ENCODE results near the gene MICAL3.
A peak's percentile ranks its signal among the peaks of the same experiment; 100 is the strongest.

Gene MICAL3

DNA sequence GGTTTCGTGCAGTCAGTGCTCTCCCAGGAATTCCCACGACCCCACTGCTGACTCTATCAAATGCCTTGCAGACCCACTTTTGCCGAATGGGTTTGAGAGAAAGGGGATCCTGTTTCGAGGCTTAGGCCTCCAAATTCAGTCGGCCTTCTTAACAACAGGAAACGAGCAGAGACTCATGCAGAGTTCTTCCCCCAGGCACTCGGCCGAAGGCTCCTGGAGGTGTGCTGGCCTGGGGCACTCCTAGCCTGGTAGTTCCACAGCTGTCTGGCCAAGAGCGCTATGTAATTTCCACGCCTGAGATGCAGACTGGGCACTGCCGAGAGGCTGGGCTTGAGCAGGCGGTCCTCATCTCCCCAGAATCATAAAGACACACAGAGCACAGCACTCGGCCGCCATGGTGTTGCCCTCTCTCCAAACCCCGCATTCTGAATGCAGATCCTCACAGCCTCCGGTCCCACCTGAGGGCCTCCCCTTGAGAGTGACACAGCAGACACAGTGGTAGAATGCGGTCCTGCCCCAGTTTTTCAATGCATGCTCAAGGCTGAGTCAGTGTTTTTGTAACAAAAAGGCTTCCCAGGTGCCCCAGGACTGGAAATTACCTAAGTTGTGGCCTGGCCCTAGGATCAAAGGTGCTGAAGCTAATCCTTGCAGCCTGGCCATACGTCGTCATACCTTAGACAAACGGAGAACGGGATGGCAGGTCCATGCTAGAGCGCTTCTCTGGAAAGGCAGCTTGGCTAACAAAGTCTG, 219.9 kb downstream of the MICAL3 start:
- no peak for DNase-seq

DNA sequence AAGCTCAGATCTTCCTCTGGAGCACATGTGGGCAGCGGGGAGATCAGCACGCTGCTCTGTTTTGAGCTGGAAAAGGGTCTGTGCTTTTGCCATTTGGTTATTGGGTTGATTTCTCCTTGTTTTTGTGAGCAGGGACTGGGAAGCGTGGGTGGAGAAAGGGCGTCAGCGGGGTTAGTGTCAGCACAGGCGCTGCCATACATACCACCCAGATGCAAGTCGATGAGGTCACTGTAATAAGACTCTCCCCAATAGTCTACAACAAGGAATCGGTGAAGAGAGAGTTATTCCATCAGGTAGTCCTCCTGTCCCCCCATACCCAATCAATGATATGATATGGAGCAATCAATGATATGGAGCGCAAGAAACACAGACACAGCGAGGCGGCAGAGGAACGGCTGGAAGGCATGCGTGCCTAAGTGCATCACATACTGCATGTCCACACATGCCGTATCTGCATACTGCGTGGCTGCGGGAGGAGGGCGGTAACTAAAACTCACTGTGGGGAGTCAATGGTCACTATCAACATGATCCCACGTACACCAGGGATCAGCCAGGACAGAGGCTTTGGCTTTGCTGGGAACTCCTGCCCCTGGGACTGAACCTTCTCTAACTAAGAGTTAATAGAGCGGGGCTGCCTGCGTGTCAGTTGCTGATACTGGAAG, 220.6 kb downstream of the MICAL3 start:
- no peak for DNase-seq

DNA sequence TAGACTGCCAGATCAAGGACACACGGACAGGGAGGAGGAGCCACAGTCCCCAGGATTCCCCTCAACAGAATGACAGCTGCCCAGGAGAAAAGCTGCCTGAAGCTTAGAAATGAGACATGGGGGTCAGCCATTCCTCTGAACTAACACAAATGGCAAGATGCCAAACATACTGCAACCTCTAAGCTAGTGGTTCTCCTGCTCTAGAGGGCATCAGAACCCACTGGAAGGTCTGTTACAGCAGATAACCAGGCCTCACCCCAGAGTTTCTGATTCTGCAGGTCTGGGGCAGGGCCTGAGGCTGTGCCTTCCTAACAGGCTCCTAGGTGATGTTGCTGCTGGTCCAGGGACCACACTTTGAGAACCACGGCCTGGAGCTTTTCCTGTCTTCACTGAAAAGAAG, 221.5 kb downstream of the MICAL3 start:
- DNase-seq, result no peak

DNA sequence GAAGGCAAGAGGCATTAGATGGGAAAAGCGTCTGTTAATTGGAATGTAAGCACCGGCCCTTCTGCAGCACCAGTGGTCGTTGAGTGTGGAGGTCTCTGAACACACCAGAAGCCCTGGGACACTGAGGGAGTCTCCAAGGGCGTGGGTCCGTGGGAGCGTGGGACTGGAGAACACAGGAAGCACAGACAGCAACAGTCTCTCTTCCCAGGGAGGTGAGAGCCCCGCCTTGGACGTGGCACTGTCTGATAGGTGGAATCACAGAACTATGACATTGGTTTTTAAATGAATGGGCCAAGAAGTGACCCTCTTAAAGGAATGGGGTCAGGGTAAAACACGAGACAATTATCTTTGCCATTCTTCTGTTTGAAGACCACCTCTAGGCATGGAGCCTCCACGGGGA, 221.9 kb downstream of the MICAL3 start:
- DNase-seq, result no peak

DNA sequence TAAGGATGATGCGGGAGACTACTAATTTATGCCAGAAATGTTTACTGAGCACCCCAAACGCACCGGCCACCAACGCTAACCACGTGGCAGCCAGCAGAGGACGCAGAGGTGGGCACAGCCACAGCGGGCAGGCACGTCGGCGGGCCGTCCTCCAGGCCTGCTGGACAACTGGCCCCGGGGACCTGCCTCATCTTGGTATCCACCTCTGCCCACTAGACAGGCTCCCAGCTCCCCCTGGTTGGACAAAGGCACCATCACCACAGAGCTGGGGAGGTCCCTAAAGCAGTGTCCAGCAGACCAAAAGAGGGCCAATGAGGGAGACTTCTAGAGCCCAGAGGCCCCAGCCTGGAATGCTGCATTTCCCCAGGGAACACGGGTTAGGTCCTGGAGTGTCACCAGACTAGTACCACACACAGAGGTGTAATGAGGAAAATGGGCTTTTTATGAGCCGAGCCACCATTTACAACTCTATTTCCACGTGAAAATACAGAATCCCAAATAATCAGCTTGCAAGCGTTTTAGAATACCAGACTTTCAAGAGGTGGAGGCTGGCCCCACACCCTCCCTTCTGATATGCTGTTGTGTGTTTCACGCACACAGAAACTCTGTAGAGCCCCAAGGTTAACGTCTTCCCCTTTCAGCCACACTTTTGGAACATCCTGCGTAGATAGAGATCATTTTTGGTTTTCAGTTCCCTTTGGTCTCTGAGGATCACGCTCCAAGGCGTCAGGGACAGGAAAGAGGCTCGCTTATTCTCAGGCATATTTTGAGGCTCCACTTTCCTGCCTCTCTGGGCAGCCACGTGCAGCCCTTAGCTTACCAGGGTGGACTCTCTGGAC, 226.4 kb downstream of the MICAL3 start:
- DNase-seq, result no peak

DNA sequence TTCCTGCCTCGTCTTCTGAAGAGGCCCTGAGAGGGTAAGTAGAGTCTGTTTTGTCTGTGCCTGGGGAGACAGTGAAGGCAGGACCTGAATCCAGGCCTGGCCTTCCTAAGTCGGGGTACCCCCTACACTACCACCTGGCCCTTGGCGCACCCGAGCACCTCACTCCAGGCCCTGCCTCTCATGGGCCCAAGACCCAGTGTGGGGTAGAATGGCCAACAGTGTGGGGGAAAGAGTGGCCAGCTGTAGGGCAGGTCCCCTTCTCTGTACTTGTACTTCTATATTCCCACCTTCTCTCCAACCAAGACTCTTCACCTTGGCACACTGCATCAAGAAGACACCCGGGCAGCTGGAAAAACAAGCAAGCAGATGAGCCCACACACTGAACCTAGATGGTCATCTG, 227.7 kb downstream of the MICAL3 start:
- DNase-seq, result no peak

DNA sequence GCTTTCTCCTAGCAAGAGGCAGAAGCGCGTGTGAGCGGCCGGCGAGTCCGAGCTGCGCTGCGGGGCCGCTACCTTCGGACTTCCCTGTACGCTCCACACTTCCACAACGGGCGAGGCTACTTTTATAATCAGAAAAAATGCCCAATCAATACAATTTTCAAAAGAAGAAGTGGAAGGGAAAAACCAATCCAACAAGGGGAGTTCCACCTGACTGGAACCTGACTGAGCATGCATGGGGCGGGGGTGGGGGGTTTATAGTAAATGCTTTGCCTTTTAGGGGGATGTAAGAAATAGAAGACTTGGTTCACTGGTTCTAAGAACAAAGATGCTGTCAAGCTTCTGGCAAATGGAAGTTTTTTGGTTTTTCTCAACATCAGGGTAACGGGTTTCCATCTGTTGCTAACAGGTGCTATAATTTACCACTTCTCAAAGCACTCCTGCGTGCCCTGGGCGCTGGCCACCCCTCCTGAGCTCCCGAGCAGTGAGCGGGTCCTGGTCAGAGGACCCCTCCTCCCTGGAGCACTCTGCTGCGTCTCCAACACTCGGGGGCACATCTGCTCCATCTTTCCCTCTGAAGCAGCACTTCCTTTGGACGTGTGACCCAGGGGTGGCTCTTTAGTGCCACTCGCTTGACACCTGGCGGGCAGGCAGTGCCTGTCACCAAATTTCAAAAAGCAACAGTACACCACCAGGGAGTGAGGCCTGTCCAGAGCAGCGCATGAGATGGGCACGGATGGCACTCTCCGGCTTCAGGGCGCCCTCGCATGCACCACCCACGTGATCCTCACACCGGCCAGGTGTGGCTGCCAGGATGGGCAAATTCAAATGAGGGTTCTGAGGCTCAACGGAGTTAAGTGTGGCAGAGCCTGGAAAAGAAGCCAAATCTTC, 228.5 kb downstream of the MICAL3 start:
- DNase-seq, result no peak

DNA sequence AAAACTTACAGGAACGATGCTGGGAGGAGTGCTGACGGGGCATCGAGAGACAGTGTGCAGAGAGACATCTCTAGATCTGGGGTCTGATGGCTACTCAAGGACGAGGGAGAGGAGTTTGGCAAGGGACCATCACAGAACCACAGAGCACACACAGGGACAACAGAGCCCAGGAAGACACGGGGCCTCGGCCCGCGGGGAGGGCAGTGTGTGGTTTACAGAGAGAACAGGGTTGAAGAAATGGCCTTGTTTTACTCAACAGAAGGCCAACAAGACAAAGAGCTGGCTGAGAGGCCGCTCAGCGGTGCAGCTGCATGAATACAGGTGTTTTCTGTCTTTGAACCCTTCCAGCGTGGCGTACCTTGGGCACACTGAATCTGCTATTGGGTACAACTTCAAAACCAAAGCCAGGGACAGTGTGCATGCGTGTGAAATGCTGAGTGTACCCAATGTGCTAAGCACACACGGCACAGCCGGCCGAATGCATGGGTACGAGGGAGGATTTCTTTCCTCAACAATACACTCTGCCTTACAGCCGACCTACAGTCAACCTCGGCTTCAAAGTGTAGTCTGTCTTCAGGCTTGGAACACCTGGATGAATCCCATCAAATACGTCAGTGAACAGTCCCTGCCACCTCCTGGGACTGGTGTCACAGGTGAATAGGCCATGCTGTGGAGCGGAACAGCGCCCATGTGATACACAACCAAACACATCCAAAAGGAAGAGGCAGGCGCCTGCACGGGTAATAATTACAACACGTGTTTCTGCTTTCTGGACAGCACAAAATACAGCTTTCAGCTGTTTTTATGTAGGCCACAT, 229.4 kb downstream of the MICAL3 start:
- DNase-seq, result no peak

DNA sequence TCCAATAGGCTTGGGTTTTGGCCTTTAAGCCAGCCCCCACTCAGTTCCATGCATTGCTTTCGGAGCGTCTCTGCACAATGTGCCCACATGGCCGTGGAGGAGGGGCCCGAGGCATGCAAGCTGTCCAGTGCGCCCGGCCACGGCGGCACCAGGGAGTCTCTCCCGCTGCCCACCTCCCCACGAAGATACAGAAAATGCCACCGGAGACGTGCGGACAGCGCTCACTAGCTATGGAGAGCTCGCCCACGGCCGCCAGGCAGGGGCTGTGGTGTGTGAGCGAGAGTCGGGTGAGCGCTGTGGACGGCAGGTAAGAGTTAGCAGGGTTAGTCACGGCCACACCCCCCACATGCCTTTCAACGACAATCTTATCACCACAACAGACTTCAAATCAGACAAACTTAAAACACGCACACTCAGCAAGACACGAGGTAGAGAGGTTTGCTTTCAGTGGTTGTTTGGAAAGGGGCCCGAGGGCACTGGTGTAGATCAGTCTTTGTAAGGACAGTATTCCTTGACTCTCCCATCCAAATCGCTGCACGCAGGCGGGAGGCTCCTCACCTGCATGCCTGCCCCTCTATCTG, 231.4 kb downstream of the MICAL3 start:
- DNase-seq, result no peak

DNA sequence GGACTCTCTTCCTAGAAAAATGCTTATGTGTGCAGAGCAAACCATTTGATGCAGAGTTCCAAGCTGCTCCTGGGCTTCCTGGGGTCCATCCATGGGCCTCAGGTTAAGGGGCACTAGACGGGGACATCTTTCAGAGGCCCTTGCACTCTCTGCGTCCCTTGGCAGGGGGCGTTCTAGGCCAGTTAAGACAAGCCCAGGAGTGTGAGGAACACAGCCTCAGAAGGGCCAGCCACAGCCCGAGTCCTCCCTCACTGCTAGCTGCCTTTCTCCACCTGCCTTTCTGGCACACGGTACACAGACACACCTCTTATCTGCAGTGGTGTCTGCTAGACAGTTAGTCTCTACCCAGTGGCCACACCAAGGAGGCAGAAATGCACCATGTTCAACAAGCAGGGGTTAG, 232.1 kb downstream of the MICAL3 start:
- DNase-seq, result no peak

DNA sequence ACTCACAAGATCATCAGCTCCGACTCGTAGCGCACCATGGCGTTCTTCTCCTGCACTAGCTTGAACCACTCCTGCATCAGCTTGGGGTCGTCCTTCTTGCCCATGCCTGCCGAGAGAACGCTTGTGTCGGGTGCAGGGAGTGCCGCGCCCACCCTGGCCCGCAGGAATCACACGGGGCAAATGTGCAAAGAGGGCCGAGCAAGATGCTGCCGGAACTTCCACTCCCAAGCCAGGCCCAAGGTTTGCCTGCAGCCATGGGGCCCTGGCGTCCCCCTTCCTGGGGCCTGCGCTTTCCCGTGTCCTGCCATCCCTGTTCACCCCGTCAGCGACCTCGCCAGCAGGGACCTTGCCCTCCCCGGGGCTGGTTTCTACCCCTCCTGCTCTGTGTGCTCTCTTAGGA, 233.2 kb downstream of the MICAL3 start:
- DNase-seq, result no peak

DNA sequence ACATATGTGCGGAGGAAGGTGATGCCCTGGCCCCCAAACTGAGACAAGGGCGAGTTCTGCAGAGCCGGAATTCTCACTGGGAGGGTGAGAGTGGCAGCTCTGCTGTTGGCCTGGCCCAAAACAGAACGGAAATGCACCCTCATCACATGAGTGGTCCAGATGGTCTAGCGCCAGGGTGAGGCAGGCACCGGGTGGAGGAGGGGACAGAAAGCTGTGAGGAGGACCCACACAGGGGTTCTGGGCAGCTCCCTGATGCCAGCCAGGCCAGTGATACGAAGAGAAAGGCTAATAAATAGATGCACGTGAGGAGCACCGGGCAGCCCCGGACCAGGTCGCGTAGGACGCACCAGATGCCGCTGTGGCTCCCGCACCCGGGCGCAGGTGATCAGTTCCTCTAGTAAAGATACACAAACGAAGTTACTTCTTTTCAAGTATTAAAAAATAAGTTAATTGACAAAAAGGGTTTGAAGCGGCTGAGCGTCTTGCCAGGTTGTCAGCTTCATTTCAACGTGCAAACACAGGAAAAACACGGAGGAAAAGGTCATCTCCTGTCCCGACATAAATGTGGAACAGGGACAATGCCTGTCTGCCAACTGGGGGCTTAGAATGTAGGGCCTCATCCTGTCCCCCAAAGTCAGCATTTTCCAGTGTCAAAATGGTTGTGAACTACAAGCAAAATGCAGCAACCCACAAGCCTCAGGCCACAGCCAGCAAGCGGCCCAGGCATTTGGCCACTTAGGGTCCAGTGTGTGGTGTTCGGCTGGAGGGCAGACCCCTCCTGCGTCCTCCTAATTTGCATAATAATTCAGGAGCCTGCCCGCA, 234.8 kb downstream of the MICAL3 start:
- no peak for DNase-seq

DNA sequence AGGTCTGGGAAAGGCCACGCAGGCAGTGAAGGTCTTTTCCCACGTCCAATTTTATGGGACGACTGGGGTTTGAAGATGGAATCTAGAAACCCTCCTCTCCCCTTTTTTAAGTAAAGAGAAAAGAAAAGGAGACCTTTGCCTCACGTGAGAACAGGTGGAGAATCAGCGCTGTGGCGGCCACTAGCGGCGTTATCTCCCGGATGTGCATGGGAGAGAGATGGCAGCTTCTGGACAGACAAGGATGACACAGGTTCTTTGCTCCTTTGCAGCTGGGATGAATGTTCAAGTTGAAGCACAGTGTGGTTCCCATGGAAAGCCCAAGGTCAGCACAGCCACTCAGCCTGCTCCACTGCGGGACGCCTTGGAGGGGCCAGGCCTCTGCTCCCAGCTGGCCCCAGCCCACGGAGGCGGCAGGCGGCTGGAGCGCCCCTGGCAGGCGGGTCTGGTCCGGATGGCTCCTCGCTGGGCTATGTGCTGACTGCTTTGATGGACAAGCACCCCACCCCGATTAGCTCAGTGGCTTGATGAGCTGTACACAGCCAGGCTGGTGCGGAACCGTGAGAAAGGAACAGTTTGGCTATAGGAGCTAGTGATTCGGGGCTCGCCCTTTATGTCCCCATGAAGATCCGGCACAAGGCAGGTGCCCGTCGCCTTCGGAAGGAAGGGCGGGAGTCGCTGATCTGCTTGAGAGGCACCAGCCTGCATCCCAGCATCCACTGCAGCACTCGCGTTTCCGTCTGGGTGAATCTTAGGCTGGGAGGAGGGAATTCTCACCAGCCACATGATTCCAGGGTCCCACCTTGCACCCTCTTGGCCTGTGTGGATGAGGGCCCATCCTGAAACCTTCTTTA, 235.6 kb downstream of the MICAL3 start:
- no peak for DNase-seq

DNA sequence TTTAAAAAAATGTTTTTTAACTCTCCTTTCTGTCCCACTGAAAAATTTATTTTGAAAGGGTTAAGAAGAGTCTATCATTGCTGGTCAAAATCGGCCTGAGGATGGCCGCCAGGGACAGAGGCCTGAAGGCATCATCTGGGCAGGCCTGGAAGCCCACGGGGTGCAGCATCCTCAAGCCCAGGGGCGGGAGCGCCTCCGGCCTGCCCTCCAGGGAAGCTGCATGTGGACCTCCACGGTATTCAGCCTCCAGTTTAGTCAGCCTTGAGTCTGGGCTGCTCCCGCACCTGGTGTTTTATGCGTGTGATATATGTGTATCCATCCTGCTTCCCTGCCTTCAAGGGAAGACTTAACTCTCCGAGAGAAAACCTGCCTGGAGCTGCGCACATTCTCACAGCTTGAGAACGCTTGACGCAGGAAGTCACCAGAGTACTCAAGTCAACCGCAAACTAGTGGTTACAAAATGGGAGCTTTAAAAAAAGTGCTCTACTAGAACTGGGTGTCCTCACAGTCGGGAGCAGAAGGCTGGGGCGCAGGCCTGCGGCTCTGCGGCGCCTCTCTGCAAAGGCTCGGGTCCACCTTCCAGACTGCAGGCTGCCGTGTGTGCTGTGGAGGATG, 236.5 kb downstream of the MICAL3 start:
- DNase-seq, result no peak

DNA sequence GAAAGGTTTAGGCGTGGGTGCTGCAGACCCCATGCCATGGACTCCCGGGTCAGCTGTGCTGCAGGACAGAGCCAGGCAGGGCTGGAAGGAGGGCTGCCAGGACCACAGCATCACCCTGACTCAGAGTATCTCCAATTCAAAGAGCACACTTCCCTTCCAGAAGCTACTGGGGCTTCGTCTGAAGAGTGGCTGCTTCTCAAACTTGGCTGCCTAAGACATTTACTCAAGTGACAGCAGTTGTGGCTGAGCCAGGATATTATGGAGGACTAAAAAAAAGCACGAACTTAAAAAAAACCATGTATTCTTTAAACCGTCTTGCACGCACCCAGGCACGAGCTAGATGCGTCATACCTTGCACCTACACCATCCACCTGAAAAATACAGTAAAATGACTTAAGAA, 237.1 kb downstream of the MICAL3 start:
- DNase-seq, result no peak

DNA sequence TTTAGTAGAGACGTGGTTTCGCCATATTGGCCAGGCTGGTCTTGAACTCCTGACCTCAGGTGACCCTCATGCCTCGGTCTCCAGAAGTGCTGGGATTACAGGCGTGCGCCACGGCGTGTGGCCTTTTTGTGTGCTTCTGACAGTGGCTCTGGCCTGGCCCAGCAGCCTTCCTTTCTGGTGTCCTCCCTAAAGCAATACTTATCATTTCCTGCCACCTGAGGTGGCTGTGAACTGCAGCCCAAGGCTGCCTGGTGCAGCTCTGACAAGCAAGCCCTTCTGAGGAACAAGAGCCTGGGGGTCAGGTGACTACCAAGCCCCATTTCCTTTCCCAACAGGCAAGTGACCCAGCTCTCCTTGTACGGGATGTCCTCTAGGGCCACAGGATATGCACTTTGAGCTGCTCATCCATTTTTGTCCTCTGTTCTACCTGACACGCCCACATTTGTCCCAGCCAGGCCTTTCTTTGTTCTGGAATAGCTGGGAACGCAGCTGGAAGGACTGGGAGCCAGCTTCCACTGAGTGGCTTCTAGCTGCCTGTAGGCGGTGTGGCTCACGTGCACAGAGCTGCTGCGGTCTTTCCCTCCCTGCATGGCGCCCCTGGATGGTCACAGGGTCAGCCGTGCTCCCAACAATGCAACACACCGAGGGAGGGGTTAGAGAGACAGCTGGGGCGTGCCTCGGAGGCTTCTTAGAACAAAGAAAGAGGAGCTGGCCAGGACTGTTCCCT, 237.8 kb downstream of the MICAL3 start:
- no peak for DNase-seq

DNA sequence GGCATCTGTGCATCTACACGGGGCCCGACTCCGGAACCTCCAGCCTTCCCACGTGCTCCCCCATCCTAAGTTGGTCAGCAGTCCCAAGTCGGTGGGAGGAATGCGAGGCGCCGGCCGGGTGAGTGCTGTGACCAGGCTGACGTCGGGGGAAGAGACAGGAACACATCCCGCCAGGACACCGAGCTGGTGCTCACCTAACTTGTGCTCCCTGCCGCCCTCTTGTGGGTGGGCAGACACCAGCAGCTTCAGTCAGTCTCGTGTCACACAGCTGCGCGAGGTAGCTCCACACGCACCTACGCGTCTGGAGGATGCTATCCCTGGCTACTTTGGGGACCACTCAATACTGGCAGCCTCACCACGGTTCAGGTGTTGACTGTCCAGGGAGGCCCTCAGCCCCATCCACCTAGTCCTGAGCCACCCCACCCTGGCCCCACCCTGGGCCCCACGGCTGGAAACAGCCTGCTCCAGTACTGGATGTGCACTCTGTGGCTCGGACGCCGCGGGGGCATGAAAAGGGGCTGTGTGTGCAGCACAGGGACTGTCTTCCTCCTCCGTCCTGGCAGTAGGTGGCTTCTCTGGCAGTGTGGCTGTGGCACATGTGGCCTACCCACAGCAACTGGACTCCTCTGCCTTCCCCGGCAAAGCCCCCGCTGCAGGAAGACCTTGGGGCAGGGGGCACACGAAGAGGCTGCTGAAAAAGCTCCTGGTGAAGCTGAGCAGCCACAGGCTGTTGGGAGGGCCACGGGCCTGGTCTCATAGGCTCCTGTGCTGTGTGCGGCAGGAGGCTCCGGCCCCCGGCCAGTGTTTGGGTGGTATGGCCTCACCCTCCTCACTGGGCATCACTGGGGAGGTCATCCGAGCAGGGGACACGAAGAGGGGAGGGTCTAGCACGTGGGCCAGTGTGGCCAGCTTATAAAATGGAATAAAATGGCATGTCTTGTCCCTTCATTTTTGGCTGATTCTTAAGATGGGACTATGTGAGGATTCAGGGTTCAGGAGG, 238.9 kb downstream of the MICAL3 start:
- DNase-seq, result peak; percentile 57
